NCI-H2081 treated with DMSO at 0.1 percent for 48 hours (cell line): ENCODE results near the gene NUB1.
A peak's percentile ranks its signal among the peaks of the same experiment; 100 is the strongest.

Source experiments
- DNase-seq: peaks from one replicate; lab custom pipeline; 2025; lab: John Stamatoyannopoulos, UW

NUB1 gene

DNA sequence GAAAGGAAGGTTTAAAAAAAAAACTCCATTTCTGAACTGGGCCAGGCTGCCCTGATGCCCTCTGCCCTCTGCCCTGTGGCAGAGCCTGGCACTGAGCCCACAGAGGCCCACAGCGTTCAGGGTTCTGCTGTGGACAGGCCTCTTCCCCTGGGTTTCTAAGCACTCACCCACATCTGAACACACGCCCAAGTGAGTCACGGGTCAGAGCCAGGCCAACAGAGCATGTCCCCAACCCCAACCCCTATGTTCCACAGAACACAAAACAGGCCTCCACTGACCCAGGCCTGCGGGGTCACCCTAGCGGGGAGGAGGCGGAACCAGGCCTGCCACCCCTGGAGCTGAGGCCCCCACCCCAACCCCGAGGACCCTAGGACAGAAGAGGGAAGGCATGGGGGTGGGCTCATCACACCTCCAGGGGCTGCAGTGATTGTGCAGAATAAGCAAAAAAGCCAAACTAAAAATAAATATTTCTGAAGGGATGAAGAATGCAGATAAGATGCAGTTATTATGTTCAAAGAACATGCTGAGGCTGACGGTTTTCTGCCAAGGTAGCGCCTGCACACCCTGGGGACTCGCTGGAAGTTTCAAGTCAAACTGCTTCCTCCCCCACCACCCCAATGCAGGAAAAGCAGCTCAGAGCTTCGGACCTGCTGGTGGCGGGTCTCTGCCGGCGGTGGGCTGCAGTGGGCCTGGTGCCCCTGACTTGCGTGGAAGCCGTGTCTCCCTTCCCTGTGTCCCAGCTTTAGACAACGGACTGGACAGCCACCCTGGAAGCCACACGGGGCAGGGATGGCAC is 62.8 kb downstream of the NUB1 start:
- no peak for DNase-seq

GRCh38 chr7:151405056-151405455 is 63.4 kb downstream of the NUB1 start:
- DNase-seq = no peak

GRCh38 chr7:151405588-151405987 is 64.0 kb downstream of the NUB1 start:
- no peak for DNase-seq

DNA sequence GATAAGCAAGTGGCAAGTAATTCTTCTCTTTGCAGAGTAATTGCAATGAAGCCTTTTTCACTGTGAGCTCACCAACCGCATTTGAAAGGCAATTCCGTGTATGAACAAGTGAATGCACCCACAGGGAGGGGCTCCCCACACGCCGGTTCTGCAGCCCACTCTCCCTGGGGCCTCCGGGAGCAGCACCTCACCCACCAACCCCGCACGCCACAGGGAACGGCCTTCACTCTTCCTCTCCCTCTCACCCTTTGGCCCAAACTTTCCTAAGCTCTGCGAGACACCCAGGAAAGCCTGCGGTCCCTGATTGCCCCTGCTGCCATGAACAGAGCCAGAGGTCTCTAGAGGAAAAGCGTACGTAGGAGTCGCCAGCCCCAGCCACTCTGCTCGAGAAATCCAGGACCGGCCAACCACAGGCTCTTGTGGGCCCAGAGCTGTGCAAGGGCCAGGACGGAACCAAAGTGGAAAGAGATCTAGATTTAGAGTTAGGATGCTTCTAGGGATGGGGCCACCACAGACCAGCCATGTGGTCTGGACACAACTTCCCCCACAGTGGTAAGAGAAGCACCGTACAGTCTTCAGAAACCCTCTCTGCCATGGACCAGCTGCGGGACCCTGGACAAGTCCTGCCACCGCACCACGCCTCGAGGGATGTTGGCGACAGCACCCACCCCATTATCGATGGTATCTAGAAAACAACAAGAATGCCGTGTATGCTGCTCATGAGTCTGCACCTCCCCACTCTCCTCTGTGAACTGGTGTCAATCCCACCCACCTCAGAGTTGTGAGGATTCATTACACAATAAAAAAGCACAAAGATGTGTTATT is 64.7 kb downstream of the NUB1 start:
- no peak for DNase-seq

- no peak for DNase-seq
These were observed 65.4 kb downstream of the NUB1 start for GRCh38 chr7:151406886-151407583.

DNA sequence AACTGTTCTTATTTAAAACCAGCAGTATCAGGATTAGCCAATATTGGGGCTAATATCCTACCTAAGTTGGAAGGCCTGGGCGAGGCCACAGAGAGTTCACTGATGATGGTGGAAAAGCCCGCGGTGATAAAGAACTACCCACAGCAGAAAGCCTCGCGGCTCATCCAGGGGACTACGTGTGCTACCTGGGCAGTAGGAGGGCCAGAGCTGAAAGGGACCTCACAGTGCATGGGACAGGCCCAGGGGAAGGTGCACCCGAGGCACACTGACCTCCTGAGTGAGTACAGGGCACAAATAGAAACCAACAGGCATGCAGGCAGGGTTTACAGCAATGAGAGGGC is 66.9 kb downstream of the NUB1 start:
- no peak for DNase-seq

- no peak for DNase-seq
These were observed 67.4 kb downstream of the NUB1 start for GRCh38 chr7:151408839-151409666.

- no peak for DNase-seq
These were observed 68.2 kb downstream of the NUB1 start, which contains the start of gene WDR86 for GRCh38 chr7:151409667-151410404. Gene WDR86 (minus strand): TSS chr7:151410038. CDS start chr7:151409589, 449 bp downstream.

- no peak for DNase-seq
These were observed 69.1 kb downstream of the NUB1 start for GRCh38 chr7:151410405-151411390.

DNA sequence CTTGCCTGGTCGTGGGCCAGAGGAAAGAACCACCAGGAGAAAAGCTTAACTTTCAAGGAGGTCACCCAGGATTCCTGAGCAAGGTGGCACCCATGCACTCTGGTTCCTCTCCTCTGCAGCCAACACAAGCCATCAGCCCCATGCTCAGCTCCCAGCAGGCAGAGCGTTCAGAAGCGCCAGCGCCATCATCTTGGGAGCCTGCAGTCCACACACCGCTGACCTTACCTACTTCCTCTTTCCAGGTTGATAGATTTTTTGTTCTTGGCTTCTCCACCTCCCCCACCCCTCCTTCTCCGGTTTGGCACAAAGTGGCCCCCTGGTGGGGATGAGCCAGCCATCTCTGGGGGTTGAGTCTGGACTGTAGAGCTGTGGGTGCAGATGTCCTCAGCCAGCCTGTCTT is 69.9 kb downstream of the NUB1 start:
- no peak for DNase-seq

- DNase-seq = no peak
These were observed 70.7 kb downstream of the NUB1 start for GRCh38 chr7:151412318-151412717.

GRCh38 chr7:151413241-151413640 is 71.6 kb downstream of the NUB1 start:
- DNase-seq = no peak

GRCh38 chr7:151415375-151416105 is 73.9 kb downstream of the NUB1 start:
- DNase-seq = peak; percentile 54

DNA sequence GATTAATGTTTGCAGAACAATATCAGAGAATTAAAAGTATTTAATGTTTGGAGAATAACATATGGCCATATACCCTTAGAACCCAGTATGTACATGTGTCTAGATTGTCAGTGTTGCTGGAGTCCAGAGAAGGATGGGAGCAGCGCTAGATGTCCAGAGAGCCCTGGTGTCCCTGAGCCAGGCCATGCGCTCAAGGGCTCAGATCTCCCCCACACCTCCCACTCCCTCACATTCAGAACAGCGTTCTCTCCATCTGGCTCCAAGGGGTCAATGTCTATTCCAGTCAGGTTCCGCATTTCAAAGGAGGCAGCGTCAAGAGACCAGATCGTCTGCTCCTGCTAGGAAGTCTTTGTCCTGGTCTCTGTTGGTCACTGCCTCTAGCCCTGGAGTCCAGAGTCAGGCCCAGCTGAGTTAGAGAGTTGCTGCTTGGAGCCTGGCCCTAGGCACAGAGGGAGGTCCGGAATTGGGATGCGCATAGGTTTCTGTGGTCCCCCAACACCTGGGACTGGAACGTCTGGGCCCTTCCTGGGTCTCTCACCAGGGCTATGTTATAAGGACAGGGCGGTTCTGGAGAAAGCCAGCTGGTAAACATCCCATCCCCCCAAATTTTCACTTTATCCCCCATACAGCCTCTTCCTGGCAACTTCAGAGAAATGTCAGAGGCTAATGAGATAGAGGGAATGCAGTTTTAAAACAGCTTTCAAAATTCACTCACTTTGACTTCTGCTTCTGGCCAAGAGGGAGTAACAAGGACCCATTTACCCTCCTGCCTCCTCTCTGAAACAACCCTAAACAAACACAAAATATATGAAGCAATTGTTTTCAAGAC is 74.7 kb downstream of the NUB1 start:
- no peak for DNase-seq

DNA sequence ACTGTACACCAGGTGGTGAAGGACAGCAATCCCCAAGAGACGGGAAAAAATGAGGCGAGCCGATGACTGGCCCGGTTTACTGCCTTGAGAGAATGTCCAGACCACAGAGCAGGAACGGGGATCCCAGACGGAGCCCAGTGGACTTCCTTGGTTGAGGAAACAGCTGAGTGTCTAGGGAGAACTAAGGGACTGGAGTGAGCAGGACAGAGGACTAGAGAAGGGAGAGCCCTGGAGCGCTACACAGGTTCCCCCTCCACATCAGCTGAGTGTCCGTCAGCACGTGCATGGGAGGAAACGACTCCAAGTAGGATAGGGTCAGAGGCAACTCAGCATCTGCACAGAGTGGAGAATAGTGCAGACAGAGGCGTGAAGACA is 75.3 kb downstream of the NUB1 start:
- no peak for DNase-seq

DNA sequence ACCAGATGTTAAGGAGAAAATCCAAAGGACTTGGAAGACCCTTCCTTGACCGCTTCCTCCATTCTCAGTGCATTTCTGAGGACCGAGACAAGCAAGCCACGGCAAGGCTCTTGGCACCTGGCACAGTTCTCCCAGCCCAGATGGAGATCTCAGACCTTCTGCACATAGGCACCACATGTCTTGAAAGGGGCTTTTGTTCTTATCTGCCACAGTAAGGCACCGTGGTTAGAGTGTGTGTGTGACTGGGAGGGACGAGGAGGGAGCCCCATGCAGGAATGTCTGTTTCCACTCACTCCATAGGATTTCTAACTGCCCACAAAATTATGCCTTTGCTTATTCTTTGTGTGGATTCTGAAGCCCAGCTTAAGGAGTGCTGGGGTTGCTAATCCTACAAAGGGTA is 78.5 kb downstream of the NUB1 start:
- DNase-seq = no peak

DNA sequence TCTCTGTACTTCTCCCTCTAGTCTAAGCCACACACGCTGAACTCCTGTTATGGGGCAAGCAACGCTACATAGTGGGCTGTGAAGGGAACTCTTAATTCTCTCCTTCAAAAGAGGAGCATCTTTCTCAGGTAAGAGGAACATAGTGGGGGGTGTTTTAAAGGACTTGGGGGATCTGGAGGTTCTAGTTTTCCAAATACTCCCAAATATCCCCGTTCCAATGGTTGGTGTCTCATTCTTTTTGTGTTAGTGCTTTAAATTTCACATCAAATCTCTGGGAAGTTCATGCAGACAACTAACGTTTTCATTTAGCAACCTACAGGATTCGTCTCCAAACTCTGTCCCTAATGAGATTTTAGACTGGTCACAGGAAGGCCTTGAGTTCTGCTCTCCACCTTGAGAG is 80.6 kb downstream of the NUB1 start:
- DNase-seq = no peak

GRCh38 chr7:151423226-151423625 is 81.6 kb downstream of the NUB1 start:
- no peak for DNase-seq
